GM12801 (cell line): ENCODE measurements around the gene POLN.

Source experiments
- TF ChIP-seq, protein P1 (sequence below): IDR thresholded peaks from one replicate; pipeline ENCODE4 v1.5.1; 2011; ENCODE audit warnings: control low read depth; ENCODE audit not compliant: insufficient read length; ENCODE audit errors: extremely low read depth

POLN gene

DNA sequence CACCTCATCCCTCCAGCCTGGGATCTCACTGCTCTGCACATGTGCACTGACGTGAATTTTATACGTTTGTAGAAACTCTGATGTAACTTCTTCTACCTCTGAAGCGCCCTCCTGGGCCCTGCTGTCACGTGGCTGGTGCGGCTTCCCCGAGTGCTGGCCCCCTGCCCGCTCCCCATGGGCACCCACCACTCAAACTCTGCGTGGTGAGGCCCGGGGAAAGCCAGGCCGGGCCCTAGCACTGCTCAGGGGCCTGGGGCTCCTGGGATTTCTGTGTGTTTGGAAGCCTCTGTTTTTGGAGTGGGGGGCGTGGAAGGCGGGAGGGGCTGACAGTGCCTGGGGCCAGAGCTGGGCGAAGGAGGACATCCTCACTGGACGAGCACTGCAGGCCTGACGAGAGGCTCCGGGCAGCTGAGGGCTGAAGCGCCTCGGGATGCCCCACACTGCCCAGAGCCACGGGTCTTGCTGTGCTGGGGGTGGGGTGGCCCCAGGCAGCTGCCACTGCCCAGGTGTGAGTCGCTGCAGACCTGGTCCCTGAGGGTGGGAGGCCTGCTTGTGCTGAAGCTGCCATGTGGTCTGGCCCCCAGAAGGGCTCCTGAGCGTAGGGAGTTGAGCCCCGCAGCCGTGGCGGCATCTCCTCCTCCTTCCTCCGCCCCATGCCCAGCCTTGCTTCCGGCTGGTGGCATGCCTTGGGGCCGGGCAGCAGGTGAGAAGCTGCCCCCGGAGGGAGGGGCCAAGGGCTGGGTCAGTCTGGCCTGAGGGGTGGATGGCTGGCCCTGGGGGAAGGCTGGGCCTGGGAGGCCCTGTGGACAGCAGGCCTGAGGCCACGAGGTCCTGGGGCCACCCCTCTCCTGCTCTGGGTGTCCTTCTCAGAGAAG is 175.1 kb downstream of the POLN start:
- TF ChIP-seq, protein P1, sequence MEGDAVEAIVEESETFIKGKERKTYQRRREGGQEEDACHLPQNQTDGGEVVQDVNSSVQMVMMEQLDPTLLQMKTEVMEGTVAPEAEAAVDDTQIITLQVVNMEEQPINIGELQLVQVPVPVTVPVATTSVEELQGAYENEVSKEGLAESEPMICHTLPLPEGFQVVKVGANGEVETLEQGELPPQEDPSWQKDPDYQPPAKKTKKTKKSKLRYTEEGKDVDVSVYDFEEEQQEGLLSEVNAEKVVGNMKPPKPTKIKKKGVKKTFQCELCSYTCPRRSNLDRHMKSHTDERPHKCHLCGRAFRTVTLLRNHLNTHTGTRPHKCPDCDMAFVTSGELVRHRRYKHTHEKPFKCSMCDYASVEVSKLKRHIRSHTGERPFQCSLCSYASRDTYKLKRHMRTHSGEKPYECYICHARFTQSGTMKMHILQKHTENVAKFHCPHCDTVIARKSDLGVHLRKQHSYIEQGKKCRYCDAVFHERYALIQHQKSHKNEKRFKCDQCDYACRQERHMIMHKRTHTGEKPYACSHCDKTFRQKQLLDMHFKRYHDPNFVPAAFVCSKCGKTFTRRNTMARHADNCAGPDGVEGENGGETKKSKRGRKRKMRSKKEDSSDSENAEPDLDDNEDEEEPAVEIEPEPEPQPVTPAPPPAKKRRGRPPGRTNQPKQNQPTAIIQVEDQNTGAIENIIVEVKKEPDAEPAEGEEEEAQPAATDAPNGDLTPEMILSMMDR, result no peak

GRCh38 chr4:2066011-2066551 is 175.8 kb downstream of the POLN start:
- TF ChIP-seq, protein P1, result no peak

DNA sequence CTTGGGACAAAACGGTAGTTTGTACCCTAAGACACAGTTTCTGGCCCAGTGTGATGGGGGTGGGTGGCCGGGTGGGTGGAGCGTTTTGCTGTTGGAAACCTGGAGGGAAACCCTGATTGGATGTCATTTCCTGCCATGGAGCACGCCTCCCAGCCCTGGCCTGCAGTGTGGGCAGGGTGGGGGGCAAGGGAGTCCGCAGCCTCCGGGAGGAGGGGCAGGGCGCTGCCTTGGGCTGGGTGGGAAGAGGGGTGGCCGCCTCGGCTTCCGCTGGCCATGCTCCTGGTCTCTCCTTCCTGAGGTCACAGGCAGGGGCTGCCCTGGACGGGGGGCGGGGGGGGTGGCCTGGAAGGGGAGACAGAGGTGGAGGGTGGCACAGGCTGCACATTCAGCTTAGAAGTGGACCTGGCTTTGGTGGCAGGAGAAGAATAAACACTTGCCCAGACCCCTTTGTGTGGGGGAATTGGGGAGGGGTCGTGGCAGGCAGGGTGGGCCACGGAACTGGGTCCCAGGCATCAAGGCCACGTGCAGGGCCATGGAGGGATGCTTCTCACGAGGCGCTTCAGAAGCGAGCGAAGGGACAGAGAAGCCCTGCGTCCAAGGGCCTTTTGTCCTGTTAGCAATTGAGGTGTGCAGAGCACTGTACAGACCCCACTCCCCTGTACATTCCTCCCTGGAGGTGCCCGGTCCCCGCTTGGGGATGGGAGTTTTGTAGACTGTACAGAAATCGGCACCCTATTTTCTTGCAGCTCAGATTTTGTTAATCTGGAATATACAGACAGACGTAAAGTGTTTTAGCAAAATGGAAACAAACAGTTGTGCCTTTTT is 176.6 kb downstream of the POLN start:
- TF ChIP-seq, protein P1, result no peak

GRCh38 chr4:2064276-2064991 is 177.5 kb downstream of the POLN start:
- TF ChIP-seq, protein P1, result no peak

DNA sequence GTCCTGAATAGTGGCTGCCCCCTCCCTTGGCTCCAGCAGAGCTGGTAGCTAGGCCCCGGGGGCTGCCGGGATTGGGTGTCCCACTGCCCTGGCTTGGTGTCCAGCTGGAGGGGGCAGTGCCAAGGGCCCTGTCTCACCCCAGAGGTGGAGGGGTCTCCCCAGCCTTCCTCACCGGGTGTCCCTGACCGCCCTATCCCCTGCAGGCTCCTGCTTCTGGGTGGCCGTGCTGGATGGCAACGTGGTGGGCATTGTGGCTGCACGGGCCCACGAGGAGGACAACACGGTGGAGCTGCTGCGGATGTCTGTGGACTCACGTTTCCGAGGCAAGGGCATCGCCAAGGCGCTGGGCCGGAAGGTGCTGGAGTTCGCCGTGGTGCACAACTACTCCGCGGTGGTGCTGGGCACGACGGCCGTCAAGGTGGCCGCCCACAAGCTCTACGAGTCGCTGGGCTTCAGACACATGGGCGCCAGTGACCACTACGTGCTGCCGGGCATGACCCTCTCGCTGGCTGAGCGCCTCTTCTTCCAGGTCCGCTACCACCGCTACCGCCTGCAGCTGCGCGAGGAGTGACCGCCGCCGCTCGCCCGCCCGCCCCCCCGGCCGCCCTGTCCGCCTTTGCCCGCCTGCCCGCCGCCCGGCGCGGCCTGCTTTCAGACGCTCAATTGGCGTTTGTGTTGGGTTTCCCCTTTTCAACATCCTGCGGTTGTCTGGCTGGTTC is 178.2 kb downstream of the POLN start:
- TF ChIP-seq, protein P1, result no peak

GRCh38 chr4:2062808-2063524 is 179.0 kb downstream of the POLN start:
- TF ChIP-seq, protein P1, result no peak
